Measurements from ENCODE around the gene ZNF831.

ZNF831 gene

GRCh38 chr20:59222253-59223181 lies 58.9 kb downstream of the ZNF831 start:
- DNase-seq (ENCODE audit: low spot score), result peak; percentile 29
- H3K36me3 ChIP-seq (ENCODE audit: low read depth), result no peaks in the 10 kb centered on the region
- no peak overlapping the region for H3K27ac ChIP-seq (ENCODE audit: poor library complexity, severe bottlenecking)
- H3K9me3 ChIP-seq (ENCODE audit: severe bottlenecking), result no peaks in the 10 kb centered on the region
- H3K4me3 ChIP-seq (ENCODE audit: severe bottlenecking), result peak overlapping the region; percentile 23
- peak; percentile 100 for TF ChIP-seq CTCF (IDR thresholded peaks at IDR 0.05; ENCODE audit: poor library complexity, severe bottlenecking)
- peak; percentile 87 for ATAC-seq (ENCODE audit: low read depth)
- H3K4me1 ChIP-seq (ENCODE audit: insufficient read depth, poor library complexity, severe bottlenecking), result peaks cover 3% of the 10 kb centered on the region
- peaks cover 92% of the 10 kb centered on the region for H3K27me3 ChIP-seq (ENCODE audit: insufficient read depth, poor library complexity, severe bottlenecking)

- ATAC-seq (ENCODE audit: low read depth) (0 out of 3 replicates have a peak, but pooled peaks have one; percentile 2), DNase-seq (ENCODE audit: low spot score) (no peak)
- H3K4me3 ChIP-seq (ENCODE audit: severe bottlenecking), result no peak overlapping the region
- H3K9me3 ChIP-seq (ENCODE audit: severe bottlenecking), result no peaks in the 10 kb centered on the region
- H3K4me1 ChIP-seq (ENCODE audit: insufficient read depth, poor library complexity, severe bottlenecking), result peaks cover 3% of the 10 kb centered on the region
- peaks cover 88% of the 10 kb centered on the region for H3K27me3 ChIP-seq (ENCODE audit: insufficient read depth, poor library complexity, severe bottlenecking)
- TF ChIP-seq CTCF (IDR thresholded peaks at IDR 0.05; ENCODE audit: poor library complexity, severe bottlenecking), result no peak
- no peak overlapping the region for H3K27ac ChIP-seq (ENCODE audit: poor library complexity, severe bottlenecking)
- H3K36me3 ChIP-seq (ENCODE audit: low read depth), result no peaks in the 10 kb centered on the region
Measured at GRCh38 chr20:59223182-59223601, 59.6 kb downstream of the ZNF831 start.

GRCh38 chr20:59223750-59224149 lies 60.1 kb downstream of the ZNF831 start:
- Histone ChIP-seq H3K9me3 (ENCODE audit: severe bottlenecking) (no peaks in the 10 kb centered on the region), H3K27ac (ENCODE audit: poor library complexity, severe bottlenecking) (no peak overlapping the region), H3K4me3 (ENCODE audit: severe bottlenecking) (no peak overlapping the region), H3K4me1 (ENCODE audit: insufficient read depth, poor library complexity, severe bottlenecking) (peaks cover 3% of the 10 kb centered on the region), H3K36me3 (ENCODE audit: low read depth) (no peaks in the 10 kb centered on the region), H3K27me3 (ENCODE audit: insufficient read depth, poor library complexity, severe bottlenecking) (peaks cover 86% of the 10 kb centered on the region)
- ATAC-seq (ENCODE audit: low read depth) (no peak), DNase-seq (ENCODE audit: low spot score) (no peak)
- TF ChIP-seq CTCF (IDR thresholded peaks at IDR 0.05; ENCODE audit: poor library complexity, severe bottlenecking), result no peak

GRCh38 chr20:59224236-59224635 lies 60.6 kb downstream of the ZNF831 start:
- no peak overlapping the region for H3K4me3 ChIP-seq (ENCODE audit: severe bottlenecking)
- H3K27me3 ChIP-seq (ENCODE audit: insufficient read depth, poor library complexity, severe bottlenecking), result peaks cover 81% of the 10 kb centered on the region
- H3K36me3 ChIP-seq (ENCODE audit: low read depth), result no peaks in the 10 kb centered on the region
- H3K27ac ChIP-seq (ENCODE audit: poor library complexity, severe bottlenecking), result no peak overlapping the region
- no peaks in the 10 kb centered on the region for H3K9me3 ChIP-seq (ENCODE audit: severe bottlenecking)
- peaks cover 3% of the 10 kb centered on the region for H3K4me1 ChIP-seq (ENCODE audit: insufficient read depth, poor library complexity, severe bottlenecking)
- ATAC-seq (ENCODE audit: low read depth) (no peak), DNase-seq (ENCODE audit: low spot score) (no peak)
- TF ChIP-seq CTCF (IDR thresholded peaks at IDR 0.05; ENCODE audit: poor library complexity, severe bottlenecking), result no peak

GRCh38 chr20:59230385-59230784 lies 66.8 kb downstream of the ZNF831 start:
- H3K9me3 ChIP-seq (ENCODE audit: severe bottlenecking), result no peaks in the 10 kb centered on the region
- TF ChIP-seq CTCF (IDR thresholded peaks at IDR 0.05; ENCODE audit: poor library complexity, severe bottlenecking), result no peak
- no peak overlapping the region for H3K27ac ChIP-seq (ENCODE audit: poor library complexity, severe bottlenecking)
- H3K27me3 ChIP-seq (ENCODE audit: insufficient read depth, poor library complexity, severe bottlenecking), result peaks cover 72% of the 10 kb centered on the region
- no peaks in the 10 kb centered on the region for H3K36me3 ChIP-seq (ENCODE audit: low read depth)
- ATAC-seq (ENCODE audit: low read depth) (no peak), DNase-seq (ENCODE audit: low spot score) (no peak)
- H3K4me1 ChIP-seq (ENCODE audit: insufficient read depth, poor library complexity, severe bottlenecking), result no peaks in the 10 kb centered on the region
- H3K4me3 ChIP-seq (ENCODE audit: severe bottlenecking), result no peak overlapping the region
